Coronary artery (tissue), 2 donors: ENCODE results near the gene NCOR1.
"Not testable (repeated sequence)": the region's sequence is repeated elsewhere in the genome, so short reads cannot be mapped to it uniquely, and the experiment has no call there.

Source experiments
- DNase-seq: peaks from one replicate; pipeline ENCODE4 v3.0.0-alpha.2; 2017; ENCODE audit warnings: low spot score
- H3K27ac ChIP-seq, 2 donors: fragments of 200-600 bp; sonication (generic); one replicate each; pipeline ENCODE4 v1.5.1; 2016 to 2019
- H3K4me3 ChIP-seq: fragments of 200-600 bp; sonication (generic); 2 replicates; pipeline ENCODE4 v1.5.1; 2016; ENCODE audit warnings: mild to moderate bottlenecking, moderate library complexity
- CTCF ChIP-seq: fragments of 200-600 bp; sonication (generic); IDR thresholded peaks from one replicate; pipeline ENCODE4 v1.5.1; 2019; ENCODE audit warnings: antibody characterized with exemption

The NCOR1 gene

DNA sequence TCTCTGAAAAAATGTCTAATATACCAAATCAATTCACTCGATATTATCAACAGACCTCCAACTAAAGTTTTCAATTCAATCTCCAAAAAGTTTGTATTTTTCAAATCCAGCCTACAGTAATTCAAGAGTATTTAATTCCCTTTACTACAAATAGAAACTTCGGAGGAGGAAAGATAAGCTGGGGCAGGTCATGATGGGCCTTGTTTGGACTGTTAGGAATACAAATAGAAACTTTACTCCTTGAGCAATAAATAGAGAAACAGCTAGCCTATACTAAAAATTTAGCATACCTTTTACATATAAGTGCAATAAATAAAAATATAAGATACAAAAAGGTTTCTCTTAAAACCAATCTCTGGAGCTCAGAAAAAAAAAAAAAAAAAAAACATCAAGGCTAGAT lies 98.2 kb downstream of the NCOR1 start:
- no peak overlapping the region for H3K27ac ChIP-seq
- no peak for DNase-seq
- H3K4me3 ChIP-seq, result no peak overlapping the region
- TF ChIP-seq CTCF, result no peak

- not testable (repeated sequence) for DNase-seq, H3K27ac ChIP-seq, H3K4me3 ChIP-seq
Measured at GRCh38 chr17:16115077-16115698, 100.1 kb downstream of the NCOR1 start.

- Histone ChIP-seq H3K4me3 (no peak overlapping the region), H3K27ac (no peak overlapping the region)
- no peak for TF ChIP-seq CTCF
- no peak for DNase-seq
Measured at GRCh38 chr17:16108871-16109270, 106.5 kb downstream of the NCOR1 start.

DNA sequence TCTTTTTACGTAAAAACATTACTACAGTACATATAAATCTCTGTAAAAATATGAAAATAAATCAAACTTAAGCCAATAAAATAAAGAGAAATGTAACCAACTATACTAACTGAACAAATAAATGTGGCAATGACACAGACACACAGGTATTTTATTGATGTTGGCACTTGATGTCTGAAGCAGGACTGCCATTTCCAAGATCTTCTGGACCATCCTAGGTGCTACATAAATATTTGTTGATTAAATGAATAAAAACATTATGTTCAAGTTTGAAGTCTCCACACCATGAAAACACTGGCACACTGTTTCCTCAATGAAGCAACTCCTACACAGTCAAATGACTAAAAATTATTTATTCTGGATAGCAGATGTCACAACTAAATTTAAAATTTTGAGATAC lies 106.9 kb downstream of the NCOR1 start:
- DNase-seq, result no peak
- no peak for TF ChIP-seq CTCF
- Histone ChIP-seq H3K27ac (no peak overlapping the region), H3K4me3 (no peak overlapping the region)

DNA sequence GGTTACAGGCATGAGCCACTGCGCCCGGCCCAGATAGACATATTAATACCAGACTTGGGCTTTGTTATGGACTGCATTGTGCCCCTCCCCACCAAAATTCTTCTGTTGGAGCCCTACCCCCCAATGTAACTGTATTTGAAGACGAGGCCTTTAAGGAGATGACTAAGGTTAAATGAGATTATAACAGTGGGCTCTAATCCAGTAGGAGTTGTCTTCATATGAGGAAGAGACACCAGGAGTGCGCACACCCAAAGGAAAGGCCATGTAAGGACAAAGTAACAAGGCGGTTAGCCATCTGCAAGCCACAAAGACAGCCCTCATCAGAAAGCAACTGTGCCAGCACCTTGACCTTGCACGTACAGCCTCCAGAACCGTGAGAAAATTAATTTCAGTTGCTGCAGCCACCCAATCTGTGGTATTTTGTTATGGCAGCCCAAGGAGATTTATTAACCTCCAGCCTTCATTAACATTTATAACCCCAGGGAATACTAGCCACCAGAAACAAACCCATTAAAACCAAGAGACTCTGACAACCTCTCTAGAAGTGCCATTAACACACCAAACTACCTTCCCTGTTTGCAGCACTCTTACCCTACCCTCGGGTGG lies 108.1 kb downstream of the NCOR1 start:
- no peak overlapping the region for H3K4me3 ChIP-seq
- DNase-seq, result no peak
- no peak for TF ChIP-seq CTCF

DNA sequence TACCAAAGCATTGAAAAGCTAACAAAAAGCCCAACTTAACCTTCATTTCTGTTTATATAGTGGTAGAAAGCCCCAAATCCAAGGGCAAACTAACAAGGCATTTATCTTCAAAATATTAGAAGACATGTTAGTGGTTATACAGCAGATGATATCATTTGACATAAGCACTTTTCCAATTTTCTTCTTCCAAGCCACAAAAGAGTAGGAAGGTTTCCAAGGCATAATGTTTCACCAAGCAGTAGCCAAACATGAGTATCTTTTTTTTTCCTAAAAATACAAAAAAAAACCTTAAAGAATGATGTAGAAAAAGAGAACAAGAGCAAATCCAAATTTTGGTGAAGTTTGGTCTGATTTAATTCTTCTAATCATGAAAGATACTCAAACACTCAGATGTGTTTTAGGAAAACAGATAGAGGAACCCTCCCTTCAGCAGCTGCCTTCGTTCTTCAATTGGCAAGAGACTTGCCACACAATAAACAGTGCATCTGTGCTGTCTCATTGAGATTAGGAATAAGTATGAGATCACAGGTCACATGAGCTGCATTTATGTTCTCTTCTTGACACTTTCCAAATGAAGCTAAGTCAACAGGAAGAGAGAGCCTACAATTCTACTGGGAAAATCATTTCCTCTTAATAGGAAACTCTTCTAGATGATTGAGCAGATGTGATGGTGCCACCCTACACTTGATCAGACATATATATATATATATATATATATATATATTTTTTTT lies 109.0 kb downstream of the NCOR1 start:
- Histone ChIP-seq H3K27ac (peak overlapping the region in 1 of 2 donors; percentile 31), H3K4me3 (no peak overlapping the region)
- no peak for TF ChIP-seq CTCF
- DNase-seq, result no peak

More for the DNA sequence above, 108.1 kb downstream of the NCOR1 start:
- peak overlapping the region in 1 of 2 donors; percentile 24 for H3K27ac ChIP-seq

- DNase-seq, result no peak
- H3K4me3 ChIP-seq, result no peak overlapping the region
- TF ChIP-seq CTCF, result no peak
- no peak overlapping the region for H3K27ac ChIP-seq
Measured at GRCh38 chr17:16104189-16104588, 111.1 kb downstream of the NCOR1 start.
